Stimulated activated naive B cell treated with anti-CD40 and anti-IgM and Interleukin-4, amounts not matched to agents 10 μg/mL and 1 μg/mL and 100 μg/mL, for 72 hours (primary cell): ENCODE results near the gene STYXL1.
A peak's percentile ranks its signal among the peaks of the same experiment; 100 is the strongest.

Experiments
- ATAC-seq, 2 donors: fragments of 150-1000 bp; cut with Tn5 transposase; replicated peaks; 2 replicates each; pipeline ENCODE4 v1.10.0; 2021; ENCODE audit warnings: moderate library complexity in 1 of 2
- DNase-seq: peaks from one replicate; pipeline ENCODE4 v3.0.0; 2021
- H3K27ac Mint-ChIP-seq: one replicate; pipeline ENCODE4 v1.8.0; 2022; ENCODE audit warnings: mild to moderate bottlenecking, mixed read lengths
- H3K27me3 Mint-ChIP-seq, 2 donors: one replicate each; pipeline ENCODE4 v1.8.0; 2022; ENCODE audit warnings: mixed read lengths in 2 of 2
- H3K36me3 Mint-ChIP-seq, 2 donors: one replicate each; pipeline ENCODE4 v1.8.0; 2022; ENCODE audit warnings: mixed read lengths in 2 of 2, mild to moderate bottlenecking in 1 of 2
- H3K4me1 Mint-ChIP-seq, 2 donors: one replicate each; pipeline ENCODE4 v1.8.0; 2022; ENCODE audit warnings: mixed read lengths in 2 of 2, mild to moderate bottlenecking in 1 of 2
- H3K4me3 Mint-ChIP-seq, 2 donors: one replicate each; pipeline ENCODE4 v1.8.0; 2022; ENCODE audit warnings: mild to moderate bottlenecking in 2 of 2, mixed read lengths in 2 of 2, moderate library complexity in 1 of 2
- H3K9me3 Mint-ChIP-seq, 2 donors: one replicate each; pipeline ENCODE4 v1.8.0; 2022; ENCODE audit warnings: mixed read lengths in 2 of 2, mild to moderate bottlenecking in 1 of 2

The STYXL1 gene

GRCh38 chr7:75988568-75989499, 59.0 kb downstream of the STYXL1 start:
- H3K9me3 Mint-ChIP-seq = no peaks in the 10 kb centered on the region
- peaks cover 31 to 37% of the 10 kb centered on the region in 2 donors for H3K4me1 Mint-ChIP-seq
- H3K27ac Mint-ChIP-seq = peak overlapping the region; percentile 75
- no peak overlapping the region for H3K4me3 Mint-ChIP-seq
- DNase-seq (no peak), ATAC-seq (no peak)
- H3K36me3 Mint-ChIP-seq = peaks cover 32 to 47% of the 10 kb centered on the region in 2 donors
- H3K27me3 Mint-ChIP-seq = no peaks in the 10 kb centered on the region

- ATAC-seq = no peak
- DNase-seq = no peak
- no peak overlapping the region for H3K4me3 Mint-ChIP-seq
Measured at GRCh38 chr7:75987805-75988567, 59.8 kb downstream of the STYXL1 start.

GRCh38 chr7:75987026-75987804, 60.6 kb downstream of the STYXL1 start:
- H3K36me3 Mint-ChIP-seq = peaks cover 36 to 59% of the 10 kb centered on the region in 2 donors
- H3K4me1 Mint-ChIP-seq = peaks cover 26% of the 10 kb centered on the region in 2 donors
- H3K27me3 Mint-ChIP-seq = no peaks in the 10 kb centered on the region
- no peak overlapping the region for H3K4me3 Mint-ChIP-seq
- H3K27ac Mint-ChIP-seq = peak overlapping the region; percentile 63
- no peaks in the 10 kb centered on the region for H3K9me3 Mint-ChIP-seq
- DNase-seq = no peak
- ATAC-seq = no peak

More at GRCh38 chr7:75987805-75988567, 59.8 kb downstream of the STYXL1 start:
- H3K27me3 Mint-ChIP-seq = no peaks in the 10 kb centered on the region
- peaks cover 26 to 28% of the 10 kb centered on the region in 2 donors for H3K4me1 Mint-ChIP-seq
- peaks cover 36 to 52% of the 10 kb centered on the region in 2 donors for H3K36me3 Mint-ChIP-seq
- no peaks in the 10 kb centered on the region for H3K9me3 Mint-ChIP-seq
- H3K27ac Mint-ChIP-seq = peak overlapping the region; percentile 75

GRCh38 chr7:75986147-75986781, 61.5 kb downstream of the STYXL1 start:
- no peak overlapping the region for H3K4me3 Mint-ChIP-seq
- H3K36me3 Mint-ChIP-seq = peaks cover 38 to 63% of the 10 kb centered on the region in 2 donors
- no peak overlapping the region for H3K27ac Mint-ChIP-seq
- ATAC-seq (no peak), DNase-seq (no peak)
- H3K27me3 Mint-ChIP-seq = no peaks in the 10 kb centered on the region
- H3K4me1 Mint-ChIP-seq = peaks cover 26% of the 10 kb centered on the region in 2 donors
- no peaks in the 10 kb centered on the region for H3K9me3 Mint-ChIP-seq

- H3K36me3 Mint-ChIP-seq = peaks cover 37 to 58% of the 10 kb centered on the region in 2 donors
- H3K4me3 Mint-ChIP-seq = no peak overlapping the region
- H3K27me3 Mint-ChIP-seq = no peaks in the 10 kb centered on the region
- ATAC-seq (no peak), DNase-seq (no peak)
- H3K9me3 Mint-ChIP-seq = no peaks in the 10 kb centered on the region
- no peak overlapping the region for H3K27ac Mint-ChIP-seq
- peaks cover 21% of the 10 kb centered on the region in 2 donors for H3K4me1 Mint-ChIP-seq
Measured at GRCh38 chr7:75985518-75986146, 62.2 kb downstream of the STYXL1 start.

GRCh38 chr7:75985009-75985517, 62.7 kb downstream of the STYXL1 start:
- no peak for ATAC-seq
- peak overlapping the region; percentile 62 for H3K27ac Mint-ChIP-seq
- no peak for DNase-seq
- H3K4me3 Mint-ChIP-seq = no peak overlapping the region
- peaks cover 39 to 56% of the 10 kb centered on the region in 2 donors for H3K36me3 Mint-ChIP-seq
- no peaks in the 10 kb centered on the region for H3K9me3 Mint-ChIP-seq
- H3K27me3 Mint-ChIP-seq = no peaks in the 10 kb centered on the region
- peaks cover 17% of the 10 kb centered on the region in 2 donors for H3K4me1 Mint-ChIP-seq

GRCh38 chr7:75984130-75985008, 63.4 kb downstream of the STYXL1 start:
- no peak overlapping the region for H3K4me3 Mint-ChIP-seq
- ATAC-seq (no peak), DNase-seq (no peak)
- H3K27me3 Mint-ChIP-seq = no peaks in the 10 kb centered on the region
- H3K36me3 Mint-ChIP-seq = peaks cover 42 to 53% of the 10 kb centered on the region in 2 donors
- peaks cover 10 to 11% of the 10 kb centered on the region in 2 donors for H3K4me1 Mint-ChIP-seq
- H3K27ac Mint-ChIP-seq = peak overlapping the region; percentile 62
- H3K9me3 Mint-ChIP-seq = no peaks in the 10 kb centered on the region

- Mint-ChIP-seq H3K27ac (no peak overlapping the region), H3K36me3 (peaks cover 42 to 57% of the 10 kb centered on the region in 2 donors)
Measured at GRCh38 chr7:75983471-75984129, 64.2 kb downstream of the STYXL1 start.

GRCh38 chr7:75982306-75983064, 65.3 kb downstream of the STYXL1 start:
- H3K4me3 Mint-ChIP-seq = peak overlapping the region in 1 of 2 donors; percentile 25
- DNase-seq (no peak), ATAC-seq (peak in 1 of 2 donors; percentile 13)
- peaks cover 0 to 3% of the 10 kb centered on the region in 2 donors for H3K4me1 Mint-ChIP-seq
- H3K27ac Mint-ChIP-seq = no peak overlapping the region
- no peaks in the 10 kb centered on the region for H3K27me3 Mint-ChIP-seq
- H3K9me3 Mint-ChIP-seq = no peaks in the 10 kb centered on the region
- H3K36me3 Mint-ChIP-seq = peaks cover 38 to 49% of the 10 kb centered on the region in 2 donors

More at GRCh38 chr7:75983471-75984129, 64.2 kb downstream of the STYXL1 start:
- no peaks in the 10 kb centered on the region for H3K9me3 Mint-ChIP-seq
- H3K27me3 Mint-ChIP-seq = no peaks in the 10 kb centered on the region
- H3K4me3 Mint-ChIP-seq = no peak overlapping the region
- H3K4me1 Mint-ChIP-seq = peaks cover 8 to 9% of the 10 kb centered on the region in 2 donors
- no peak for DNase-seq
- ATAC-seq = no peak

- Mint-ChIP-seq H3K27ac (peak overlapping the region; percentile 2), H3K4me1 (no peaks in the 10 kb centered on the region)
- ATAC-seq = no peak
Measured at GRCh38 chr7:75981453-75982305, 66.1 kb downstream of the STYXL1 start.

GRCh38 chr7:75981203-75981452, 66.7 kb downstream of the STYXL1 start:
- no peak overlapping the region for H3K4me3 Mint-ChIP-seq
- H3K36me3 Mint-ChIP-seq = peaks cover 32 to 39% of the 10 kb centered on the region in 2 donors
- no peak overlapping the region for H3K27ac Mint-ChIP-seq
- DNase-seq (no peak), ATAC-seq (no peak)
- H3K27me3 Mint-ChIP-seq = no peaks in the 10 kb centered on the region
- no peaks in the 10 kb centered on the region for H3K9me3 Mint-ChIP-seq
- H3K4me1 Mint-ChIP-seq = no peaks in the 10 kb centered on the region

More at GRCh38 chr7:75981453-75982305, 66.1 kb downstream of the STYXL1 start:
- peak overlapping the region; percentile 4 to 25 for H3K4me3 Mint-ChIP-seq
- DNase-seq = no peak
- H3K36me3 Mint-ChIP-seq = peaks cover 32 to 41% of the 10 kb centered on the region in 2 donors
- no peaks in the 10 kb centered on the region for H3K9me3 Mint-ChIP-seq
- no peaks in the 10 kb centered on the region for H3K27me3 Mint-ChIP-seq
